Measurements from ENCODE around the gene TTC31.

- TF ChIP-seq CTCF (IDR thresholded peaks at IDR 0.05; ENCODE audit: low read depth, low read length, missing input control) (no peak), YY1 (IDR thresholded peaks at IDR 0.05) (no peak), RXRA (IDR thresholded peaks at IDR 0.05) (no peak), MAX (IDR thresholded peaks at IDR 0.05) (no peak), TAF1 (conservative IDR thresholded peaks at IDR 0.05) (no peak), GABPA (IDR thresholded peaks at IDR 0.05 in 1 of 2, conservative IDR thresholded peaks at IDR 0.05 in 1 of 2) (no peak)
- TF ChIP-seq, protein P1, sequence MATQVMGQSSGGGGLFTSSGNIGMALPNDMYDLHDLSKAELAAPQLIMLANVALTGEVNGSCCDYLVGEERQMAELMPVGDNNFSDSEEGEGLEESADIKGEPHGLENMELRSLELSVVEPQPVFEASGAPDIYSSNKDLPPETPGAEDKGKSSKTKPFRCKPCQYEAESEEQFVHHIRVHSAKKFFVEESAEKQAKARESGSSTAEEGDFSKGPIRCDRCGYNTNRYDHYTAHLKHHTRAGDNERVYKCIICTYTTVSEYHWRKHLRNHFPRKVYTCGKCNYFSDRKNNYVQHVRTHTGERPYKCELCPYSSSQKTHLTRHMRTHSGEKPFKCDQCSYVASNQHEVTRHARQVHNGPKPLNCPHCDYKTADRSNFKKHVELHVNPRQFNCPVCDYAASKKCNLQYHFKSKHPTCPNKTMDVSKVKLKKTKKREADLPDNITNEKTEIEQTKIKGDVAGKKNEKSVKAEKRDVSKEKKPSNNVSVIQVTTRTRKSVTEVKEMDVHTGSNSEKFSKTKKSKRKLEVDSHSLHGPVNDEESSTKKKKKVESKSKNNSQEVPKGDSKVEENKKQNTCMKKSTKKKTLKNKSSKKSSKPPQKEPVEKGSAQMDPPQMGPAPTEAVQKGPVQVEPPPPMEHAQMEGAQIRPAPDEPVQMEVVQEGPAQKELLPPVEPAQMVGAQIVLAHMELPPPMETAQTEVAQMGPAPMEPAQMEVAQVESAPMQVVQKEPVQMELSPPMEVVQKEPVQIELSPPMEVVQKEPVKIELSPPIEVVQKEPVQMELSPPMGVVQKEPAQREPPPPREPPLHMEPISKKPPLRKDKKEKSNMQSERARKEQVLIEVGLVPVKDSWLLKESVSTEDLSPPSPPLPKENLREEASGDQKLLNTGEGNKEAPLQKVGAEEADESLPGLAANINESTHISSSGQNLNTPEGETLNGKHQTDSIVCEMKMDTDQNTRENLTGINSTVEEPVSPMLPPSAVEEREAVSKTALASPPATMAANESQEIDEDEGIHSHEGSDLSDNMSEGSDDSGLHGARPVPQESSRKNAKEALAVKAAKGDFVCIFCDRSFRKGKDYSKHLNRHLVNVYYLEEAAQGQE (IDR thresholded peaks at IDR 0.05): no peak
Observed at GRCh38 chr2:74481961-74482800, 700 bp upstream of the TTC31 start.
